Measurements from ENCODE around the gene RNF220.

The RNF220 gene

GRCh38 chr1:44524655-44525500, 119.8 kb downstream of the RNF220 start:
- no peak for DNase-seq

GRCh38 chr1:44526295-44527073, 121.4 kb downstream of the RNF220 start:
- no peak for DNase-seq

GRCh38 chr1:44531785-44532566, 126.9 kb downstream of the RNF220 start:
- DNase-seq = peak; percentile 90

GRCh38 chr1:44532567-44532944, 127.5 kb downstream of the RNF220 start:
- peak; percentile 63 for DNase-seq

GRCh38 chr1:44534771-44535170, 129.7 kb downstream of the RNF220 start:
- DNase-seq = no peak

GRCh38 chr1:44536357-44537209, 131.5 kb downstream of the RNF220 start:
- no peak for DNase-seq

GRCh38 chr1:44537538-44537937, 132.5 kb downstream of the RNF220 start:
- DNase-seq = no peak

- no peak for DNase-seq
These were observed 132.9 kb downstream of the RNF220 start for GRCh38 chr1:44537956-44538355.

- no peak for DNase-seq
These were observed 135.1 kb downstream of the RNF220 start for GRCh38 chr1:44539991-44540730.

- no peak for DNase-seq
These were observed 137.5 kb downstream of the RNF220 start for GRCh38 chr1:44542420-44543063.

- DNase-seq = no peak
These were observed 138.1 kb downstream of the RNF220 start for GRCh38 chr1:44543064-44543744.

- no peak for DNase-seq
These were observed 138.7 kb downstream of the RNF220 start for GRCh38 chr1:44543786-44544185.

GRCh38 chr1:44544960-44545359, 139.9 kb downstream of the RNF220 start:
- no peak for DNase-seq

- peak; percentile 87 for DNase-seq
These were observed 140.9 kb downstream of the RNF220 start for GRCh38 chr1:44545961-44546360.

- DNase-seq = no peak
These were observed 141.5 kb downstream of the RNF220 start for GRCh38 chr1:44546403-44547053.

GRCh38 chr1:44547361-44547760, 142.3 kb downstream of the RNF220 start:
- peak; percentile 31 for DNase-seq

GRCh38 chr1:44547837-44548236, 142.8 kb downstream of the RNF220 start:
- no peak for DNase-seq

GRCh38 chr1:44549510-44549909, 144.5 kb downstream of the RNF220 start:
- DNase-seq = no peak

- DNase-seq = peak; percentile 77
These were observed 148.2 kb downstream of the RNF220 start for GRCh38 chr1:44553127-44553758.
